GDM1 (cell line): ENCODE data around the gene SCARB1.

Experiments used
- DNase-seq: peaks from one replicate; lab custom pipeline; 2025; lab: John Stamatoyannopoulos, UW

The SCARB1 gene

DNA sequence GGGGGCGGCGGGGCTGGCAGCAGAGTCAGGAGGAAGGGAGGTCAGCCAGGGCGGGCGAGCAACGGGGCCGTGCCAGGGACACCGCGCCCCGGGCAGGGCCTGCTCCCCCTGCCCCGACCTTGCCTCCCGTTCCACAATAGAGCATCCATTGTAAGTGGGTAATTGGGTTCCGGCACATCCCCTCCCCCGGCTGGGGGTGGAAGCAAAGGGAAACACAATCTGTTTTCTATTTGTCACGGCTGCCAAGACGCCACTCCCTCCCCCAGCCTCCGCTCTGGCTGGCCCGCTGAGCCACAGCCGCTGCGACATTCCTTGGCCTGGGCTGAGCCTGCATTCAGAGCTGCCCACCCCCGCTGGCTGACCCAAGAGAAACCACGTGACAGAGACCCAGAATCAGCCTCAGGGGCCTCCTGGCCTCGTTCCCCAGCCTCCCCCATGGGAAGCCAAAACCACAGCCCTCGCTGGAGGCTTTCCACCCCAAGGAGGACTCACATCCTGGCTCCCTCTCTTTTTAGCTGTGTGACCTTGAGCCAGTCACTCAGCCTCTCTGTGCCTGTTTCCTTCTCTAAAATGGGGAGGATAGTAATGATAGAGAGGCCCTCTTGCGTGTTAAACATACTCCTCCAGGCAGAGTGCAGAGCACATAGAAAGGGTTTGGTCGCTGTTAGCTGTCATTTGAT, 117.6 kb downstream of the SCARB1 start:
- DNase-seq = peak; percentile 36

DNA sequence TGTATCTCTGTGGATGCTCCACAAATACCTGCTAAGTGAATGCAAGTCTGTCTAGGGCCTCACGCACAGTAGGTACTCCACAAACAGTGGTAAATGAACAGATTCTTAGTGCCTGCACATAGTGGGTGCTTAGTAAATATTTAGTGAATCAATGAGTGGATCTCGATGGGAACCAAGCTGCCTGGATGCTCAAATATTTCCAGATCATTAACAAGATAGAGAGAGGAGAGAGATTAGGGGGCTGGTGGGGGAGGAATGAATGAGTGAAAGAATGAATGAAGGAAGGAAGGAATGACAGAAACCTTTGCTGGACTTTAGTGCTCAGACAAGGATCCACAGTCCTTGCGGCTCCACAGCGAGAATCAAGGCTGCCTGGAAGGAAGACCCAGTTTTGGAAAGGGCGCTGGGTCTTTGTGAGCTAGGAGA, 118.2 kb downstream of the SCARB1 start:
- DNase-seq = no peak

DNA sequence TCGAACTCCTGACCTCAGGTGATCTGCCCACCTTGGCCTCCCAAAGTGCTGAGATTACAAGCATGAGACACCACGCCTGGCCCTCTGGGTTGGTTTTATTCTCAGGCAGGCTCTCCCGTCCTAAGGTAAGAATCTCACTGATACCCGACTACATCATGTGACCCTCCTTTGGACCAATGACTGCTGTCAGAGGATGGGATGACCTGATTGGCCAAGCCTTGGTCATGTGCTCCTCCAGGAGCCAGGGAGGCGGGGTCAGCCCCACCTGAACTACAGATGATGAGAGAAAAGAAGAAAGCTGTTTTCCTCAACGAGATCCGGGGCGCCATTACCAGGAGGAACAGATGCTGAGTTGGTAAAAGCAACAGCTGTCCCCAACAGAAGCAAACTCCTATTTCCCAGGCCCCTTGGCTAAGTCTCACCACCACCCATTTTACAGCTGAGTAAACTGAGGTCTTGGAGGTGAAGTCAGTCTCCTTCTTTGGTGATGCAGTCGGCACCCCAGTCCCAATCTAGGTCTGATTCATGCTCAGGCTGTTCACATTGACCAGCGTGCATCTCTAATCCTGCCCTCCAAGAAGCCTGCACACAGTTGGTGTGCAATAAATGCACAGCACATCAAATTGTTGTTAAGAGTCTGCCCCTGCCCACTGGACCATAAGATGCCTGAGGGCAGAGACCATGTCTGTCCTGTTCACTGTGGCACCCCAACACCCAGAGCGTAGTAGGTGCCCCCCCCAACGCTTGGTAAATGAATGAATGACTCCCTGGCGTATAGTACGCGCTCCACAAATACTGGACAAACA, 118.8 kb downstream of the SCARB1 start:
- no peak for DNase-seq

DNA sequence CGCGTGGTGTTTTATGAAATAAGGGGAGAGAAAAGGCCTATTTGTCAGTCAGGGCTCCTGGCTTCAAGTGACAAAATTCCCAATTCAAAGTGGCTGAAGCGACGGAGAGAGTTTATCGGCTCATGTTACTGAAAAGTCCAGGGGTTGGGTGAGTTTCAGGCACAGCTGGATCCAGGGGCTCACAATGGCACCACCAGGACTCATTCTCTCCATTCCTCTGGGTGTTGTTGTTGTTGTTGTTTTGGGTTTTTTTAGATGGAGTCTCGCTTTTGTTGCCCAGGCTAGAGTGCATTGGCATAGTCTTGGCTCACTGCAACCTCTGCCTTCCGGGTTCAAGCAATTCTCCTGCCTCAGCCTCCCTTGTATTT, 119.4 kb downstream of the SCARB1 start:
- no peak for DNase-seq

DNA sequence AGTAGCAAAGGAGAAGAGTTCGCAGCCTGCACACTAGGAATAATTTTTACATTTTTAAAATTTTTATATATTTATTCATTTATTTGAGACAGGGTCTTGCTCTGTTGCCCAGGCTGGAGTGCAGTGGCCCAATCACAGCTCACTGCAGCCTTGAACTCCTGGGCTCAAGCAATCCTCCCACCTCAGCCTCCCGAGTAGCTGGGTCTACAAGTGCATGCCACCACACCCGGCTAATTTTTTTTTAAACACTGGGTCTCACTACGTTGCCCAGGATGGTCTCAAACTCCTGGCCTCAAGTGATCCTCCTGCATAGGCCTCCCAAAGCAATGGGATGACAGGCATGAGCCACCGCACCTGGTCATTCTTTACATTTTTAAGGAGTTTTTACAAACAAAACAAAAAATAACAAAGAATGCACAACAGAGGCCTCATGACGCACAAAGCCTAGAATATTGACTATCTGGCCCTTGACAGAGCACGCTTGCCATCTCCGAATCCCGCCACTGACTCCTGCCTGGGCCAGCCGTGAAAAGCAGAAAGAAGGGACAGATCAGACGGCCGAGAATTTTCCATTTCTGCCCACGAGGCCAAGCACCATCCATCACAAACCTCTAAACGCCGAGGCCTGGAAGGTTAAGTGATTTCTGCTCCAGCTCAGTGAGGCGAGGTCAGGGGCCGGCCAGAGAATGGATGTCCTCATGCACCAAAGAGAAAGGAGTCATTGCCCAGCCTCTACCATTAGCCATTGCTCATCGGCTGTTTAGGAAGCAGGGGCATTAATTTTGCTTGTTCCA, 120.0 kb downstream of the SCARB1 start:
- DNase-seq = no peak

DNA sequence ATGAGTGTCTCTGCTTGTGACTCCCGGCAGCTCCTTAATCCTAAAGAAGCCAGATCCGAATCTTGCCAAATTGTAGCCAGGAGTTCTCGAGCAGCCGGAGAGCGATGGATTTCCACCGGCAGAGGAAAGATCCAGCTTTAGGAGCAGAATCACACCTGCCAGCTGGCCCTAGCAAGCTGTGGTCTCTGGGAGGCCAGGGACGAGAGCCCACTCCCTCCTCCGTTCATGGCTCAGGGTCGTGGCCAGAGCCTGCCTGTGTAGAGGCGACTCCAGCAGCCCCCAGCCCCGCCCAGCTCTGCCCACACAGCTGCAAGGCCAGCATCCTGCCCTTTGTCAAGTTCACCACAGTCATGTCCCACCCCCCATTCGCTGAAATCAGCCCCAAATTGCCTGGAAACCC, 121.0 kb downstream of the SCARB1 start:
- no peak for DNase-seq

DNA sequence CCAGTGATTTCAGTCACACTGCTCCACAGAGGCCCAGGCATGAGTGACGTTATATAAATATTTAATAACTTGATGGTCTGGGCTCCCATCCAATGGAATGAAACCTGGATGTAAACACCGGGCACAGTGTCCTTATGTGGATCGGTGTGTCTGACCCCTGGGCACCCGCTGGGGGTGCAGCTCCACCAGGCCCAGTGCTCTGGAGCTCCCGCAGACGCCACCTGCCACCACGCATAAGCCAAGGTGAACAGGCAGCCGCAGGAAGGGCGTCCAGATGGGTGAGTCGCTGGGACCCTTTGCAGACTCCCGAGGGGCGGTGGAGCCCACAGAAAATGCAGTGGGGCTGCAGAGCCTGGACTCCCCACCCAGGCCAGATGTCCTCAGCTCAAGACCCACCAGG, 121.6 kb downstream of the SCARB1 start:
- DNase-seq = no peak

DNA sequence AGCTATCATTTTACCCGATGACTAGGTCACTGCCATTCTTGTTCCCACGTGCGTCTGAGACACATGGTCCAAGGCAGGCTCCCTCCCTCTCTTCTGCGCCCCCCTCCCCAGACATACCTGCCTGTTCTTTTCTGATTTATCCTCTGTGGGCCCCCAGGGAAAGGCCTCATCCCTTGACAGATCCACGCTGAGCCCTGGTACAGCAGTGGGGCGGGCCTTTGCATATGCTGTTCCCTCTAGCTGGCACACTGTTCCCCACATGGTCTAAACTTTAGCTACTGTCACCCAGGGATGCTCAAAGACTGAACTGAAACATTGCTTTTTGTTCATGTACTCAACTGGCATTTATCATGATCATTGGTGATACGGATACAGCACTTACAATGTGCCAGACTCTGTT, 122.5 kb downstream of the SCARB1 start:
- no peak for DNase-seq

DNA sequence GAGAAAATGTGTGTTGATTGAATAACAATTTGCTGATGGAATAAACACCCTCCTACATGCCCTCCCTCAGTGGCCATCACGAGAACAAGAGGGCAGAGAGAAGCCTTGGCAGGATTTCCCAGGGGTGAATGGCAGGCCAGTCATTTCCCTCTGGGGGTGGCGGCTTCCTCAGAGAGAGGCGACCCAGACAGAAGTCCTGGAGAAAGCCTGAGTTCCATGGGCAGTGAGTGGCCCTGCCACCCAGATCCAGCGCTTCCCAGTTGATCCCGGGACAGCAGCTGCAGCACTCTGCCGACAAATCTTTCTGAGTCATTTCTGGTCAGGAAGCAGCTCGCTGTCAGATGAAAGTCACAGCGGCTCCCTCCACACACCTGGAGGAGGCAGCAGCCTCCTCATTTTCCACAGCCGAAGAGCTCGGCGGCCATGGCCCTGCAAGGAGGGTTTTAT, 123.0 kb downstream of the SCARB1 start:
- no peak for DNase-seq

DNA sequence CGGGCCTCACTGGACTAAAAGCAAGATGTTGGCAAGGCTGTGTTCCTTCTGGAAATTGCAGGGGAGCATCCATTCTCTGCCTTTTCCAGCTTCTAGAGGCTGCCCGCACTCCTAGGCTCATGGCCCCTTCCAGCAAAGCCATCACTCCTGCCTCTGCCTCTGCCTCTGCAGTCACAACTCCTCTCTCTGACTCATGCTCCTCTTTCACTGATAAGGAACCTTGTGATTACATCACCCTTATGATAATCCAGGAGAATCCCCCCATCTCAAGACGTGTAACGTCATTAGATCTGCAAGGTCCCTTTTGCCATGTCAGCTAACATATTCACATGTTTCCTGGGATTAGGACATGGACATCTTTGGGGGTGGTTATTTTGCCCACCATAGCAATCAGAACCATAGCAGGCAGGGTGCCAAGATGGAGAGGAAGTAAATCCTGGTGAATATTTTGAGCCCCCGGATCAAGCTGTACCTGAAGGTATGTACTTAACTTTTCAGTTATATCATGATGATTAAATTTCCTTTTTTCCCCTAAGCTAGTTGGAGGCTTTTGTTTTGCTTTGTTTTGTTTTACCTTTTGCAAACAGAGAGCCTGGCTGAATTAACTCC, 123.6 kb downstream of the SCARB1 start:
- DNase-seq = no peak

DNA sequence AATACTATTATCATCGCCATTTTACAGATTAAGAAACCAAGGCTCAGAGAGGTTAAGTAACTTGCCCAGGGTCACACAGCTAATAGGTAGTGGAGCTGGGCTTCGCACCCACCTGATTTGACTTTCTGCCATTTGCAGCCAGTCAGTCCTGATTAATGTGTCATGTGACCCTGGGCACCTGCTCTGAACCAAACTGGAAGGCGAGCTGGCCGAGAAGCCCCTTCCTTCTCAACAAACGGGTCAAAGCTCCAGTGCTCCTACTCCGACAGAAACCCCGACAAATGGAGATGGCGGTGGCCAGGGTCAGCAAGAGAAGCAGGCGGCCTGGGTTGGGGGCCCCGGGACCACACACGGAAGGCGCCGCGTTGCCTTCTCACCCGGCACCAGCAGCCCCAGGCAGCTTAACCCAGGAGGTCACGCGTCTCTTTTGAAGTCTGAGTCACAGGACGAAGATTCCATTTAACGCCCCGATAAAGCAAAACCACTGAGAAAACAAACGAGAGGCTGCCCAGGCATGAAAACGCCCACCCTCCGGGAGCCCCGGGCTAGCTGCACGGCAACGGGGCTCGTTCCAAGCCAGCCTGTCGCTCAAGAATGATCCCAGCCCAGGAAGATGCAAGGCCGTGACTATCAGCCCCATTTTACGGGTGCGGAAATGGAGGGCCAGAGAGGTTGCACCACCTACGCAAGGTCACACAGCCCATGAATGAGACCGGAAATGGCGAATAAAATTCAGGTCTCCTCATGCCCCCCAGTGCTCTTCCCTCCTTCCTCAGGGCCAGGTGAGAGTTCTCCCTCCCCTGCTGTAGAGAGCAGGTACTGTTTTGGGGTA, 124.8 kb downstream of the SCARB1 start:
- DNase-seq = no peak

DNA sequence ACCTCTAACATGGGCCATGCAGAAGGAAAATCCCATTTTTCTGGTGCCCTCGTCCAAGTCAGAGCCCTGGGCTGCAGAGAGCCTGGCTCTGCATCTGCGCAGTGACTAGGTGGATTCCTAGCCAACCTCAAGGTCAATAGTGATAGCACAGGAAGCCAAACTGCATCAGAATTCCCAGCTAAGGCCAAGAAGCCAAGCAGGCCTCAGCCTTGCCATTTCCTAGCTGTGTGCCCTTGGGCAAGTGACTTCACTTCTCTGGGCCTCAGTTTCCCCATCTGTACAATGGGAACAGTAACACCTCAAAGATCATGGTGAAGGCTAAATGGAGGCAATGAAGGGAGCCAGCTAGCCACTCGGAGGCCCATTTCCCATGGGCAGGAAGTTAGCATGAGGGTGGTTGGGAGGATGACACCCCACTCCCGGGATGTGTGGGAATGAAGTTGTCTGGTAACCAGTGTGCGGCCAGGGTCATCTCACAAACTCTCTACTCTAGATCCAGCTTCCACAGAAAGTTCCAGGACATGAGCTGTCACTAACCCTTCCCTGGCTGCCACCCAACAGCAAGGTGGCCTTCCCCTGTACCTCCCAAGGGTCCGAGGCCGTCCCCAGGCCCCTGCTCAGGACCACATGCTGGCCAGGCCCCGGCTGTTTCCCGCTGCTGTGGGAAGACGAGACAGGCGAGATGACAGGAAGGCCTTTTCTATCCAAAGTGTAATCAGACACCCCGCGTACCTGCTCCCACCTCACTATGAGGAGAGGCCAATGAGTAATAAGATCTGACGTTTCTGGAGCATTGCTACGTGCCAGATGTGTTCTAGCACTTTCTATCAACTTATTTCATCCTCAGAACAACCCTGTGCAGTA, 125.7 kb downstream of the SCARB1 start:
- no peak for DNase-seq

DNA sequence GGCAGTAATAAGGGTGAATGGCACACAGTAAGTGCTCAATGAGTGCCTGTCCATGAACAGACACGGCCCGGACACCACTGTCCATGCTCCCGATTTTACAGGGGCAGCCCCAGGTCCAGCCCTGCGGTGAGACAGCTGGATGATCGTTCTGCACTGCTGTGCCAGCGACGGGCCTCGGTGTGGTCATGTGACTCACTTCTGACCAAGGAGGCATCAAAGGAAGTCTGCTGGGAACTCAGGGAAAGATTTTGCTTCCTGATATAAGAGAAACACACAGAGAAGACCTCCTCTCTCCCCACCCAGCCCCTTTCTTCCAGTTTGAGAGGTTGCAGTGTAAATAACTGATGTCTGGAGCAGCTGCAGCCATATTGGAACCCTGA, 126.6 kb downstream of the SCARB1 start:
- no peak for DNase-seq

DNA sequence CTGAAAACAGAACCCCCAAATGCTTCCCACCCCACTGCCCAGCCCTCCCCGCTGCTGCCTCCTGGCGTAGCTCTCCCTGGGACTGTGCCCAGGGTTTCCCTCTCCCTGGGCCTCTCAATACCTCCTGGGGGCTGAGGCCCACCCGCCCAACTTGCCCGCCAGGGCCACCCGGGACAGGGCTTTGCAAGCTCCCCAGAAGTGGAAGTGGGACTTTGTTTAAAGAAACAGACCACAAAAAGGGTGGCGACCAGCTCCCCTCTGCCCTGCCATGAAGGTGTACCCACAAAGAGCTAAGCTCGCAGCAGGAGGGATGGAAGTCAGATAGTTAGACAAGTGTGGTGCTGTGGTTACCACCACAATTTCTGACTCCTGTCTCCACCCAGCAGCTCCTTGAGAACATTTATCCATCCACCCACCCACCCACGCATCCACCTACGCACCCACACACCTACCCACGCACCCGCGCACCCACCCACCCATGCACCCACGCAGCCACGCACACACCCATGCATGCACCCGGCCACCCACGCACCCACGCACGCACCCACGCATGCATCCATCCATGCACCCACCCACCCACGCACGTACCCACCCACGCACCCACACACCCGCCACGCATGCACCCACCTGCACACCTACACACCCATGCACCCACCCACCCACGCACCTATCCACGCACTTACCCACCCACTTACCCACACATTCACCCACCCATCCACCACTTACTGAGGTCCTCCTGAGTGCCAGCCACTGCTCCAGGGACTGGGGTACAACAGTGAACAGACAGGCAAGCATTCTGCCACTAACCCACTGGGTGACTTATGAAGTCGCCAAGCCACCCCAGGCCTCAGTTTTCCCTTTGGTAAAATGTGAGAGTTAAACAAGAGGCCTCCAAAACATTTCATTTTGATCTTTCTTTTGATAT, 127.3 kb downstream of the SCARB1 start:
- no peak for DNase-seq

DNA sequence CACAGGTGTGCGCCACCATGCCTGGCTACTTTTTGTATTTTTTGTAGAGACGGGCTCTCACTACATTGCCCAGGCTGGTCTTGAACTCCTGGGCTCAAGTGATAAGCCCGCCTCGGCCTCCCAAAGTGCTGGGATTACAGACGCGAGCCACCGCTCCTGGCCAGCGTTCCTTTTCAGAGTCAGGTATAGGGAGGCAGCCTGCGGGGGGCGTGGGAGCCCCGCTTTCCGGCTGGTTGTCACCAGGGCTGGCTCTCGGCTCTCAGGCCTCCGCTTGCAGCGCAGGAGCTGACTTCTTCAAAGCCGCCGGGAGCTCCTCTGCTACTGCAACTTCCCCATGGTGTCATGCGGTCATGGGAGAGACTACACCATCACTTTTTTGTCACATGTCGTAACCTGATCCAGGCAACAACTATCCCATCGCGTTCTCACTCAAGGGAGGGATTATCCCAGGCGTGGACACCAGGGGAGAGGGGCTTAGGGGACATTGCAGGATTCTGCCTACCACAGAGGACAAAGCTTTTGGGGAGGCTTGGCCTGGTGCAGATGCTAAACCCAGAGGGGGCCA, 129.4 kb downstream of the SCARB1 start:
- peak; percentile 78 for DNase-seq

DNA sequence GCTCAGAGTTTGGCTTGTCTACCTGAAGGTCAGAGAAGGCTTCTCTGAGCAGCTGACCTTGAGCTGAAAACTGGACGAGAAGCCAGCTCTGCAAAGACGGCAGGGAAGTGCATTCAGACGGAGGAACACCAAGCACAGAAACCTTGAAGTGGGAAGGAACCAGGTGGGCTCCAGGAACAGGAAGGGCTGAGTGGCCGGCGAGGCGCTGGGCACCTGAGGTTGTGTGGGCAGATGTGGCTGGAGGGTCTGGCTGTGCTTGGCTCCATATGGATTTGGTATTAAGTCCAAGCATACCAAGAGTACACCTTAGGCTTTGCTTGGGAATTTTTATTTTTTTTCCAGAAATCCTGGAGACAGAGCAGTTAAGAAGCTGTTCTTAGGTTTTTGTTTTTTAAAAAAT, 130.6 kb downstream of the SCARB1 start:
- DNase-seq = no peak

DNA sequence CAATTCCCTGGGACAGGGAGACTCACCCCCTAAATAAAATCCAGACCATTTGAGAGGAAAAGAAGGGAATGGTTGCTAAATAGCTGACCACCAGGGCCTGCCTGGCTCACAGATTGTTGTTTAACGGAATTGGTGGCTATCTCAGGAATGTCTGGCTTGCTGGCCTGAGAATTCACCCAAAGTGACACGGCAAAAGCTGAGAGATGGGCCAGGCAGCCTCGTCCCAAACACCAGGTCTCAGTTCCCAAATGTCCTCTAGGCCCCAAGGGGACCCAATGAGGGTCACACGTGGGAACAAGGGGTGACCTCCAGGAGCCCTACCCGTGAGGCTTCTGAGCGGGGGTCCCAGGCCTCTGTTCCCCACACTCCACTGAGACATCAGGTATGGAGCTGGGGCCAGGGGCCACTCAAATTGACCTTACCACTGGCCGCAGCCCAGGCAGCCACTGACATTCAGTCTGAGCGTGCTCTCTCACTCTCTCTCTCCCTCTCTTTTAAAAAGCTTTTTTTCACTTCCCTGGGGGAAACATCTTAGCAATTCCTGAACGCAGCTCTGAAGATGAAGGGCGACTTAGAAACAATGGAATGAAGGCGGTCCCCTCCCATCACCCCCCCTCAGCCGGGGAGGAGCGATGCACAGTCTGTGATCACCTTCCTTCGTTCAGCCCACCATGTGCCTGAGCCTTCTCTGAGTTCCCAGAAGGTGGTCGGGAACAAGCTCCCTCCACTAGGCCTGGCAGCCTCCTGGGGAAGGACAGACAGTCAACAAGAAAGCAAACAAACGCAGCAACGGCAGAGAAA, 131.2 kb downstream of the SCARB1 start:
- DNase-seq = no peak

DNA sequence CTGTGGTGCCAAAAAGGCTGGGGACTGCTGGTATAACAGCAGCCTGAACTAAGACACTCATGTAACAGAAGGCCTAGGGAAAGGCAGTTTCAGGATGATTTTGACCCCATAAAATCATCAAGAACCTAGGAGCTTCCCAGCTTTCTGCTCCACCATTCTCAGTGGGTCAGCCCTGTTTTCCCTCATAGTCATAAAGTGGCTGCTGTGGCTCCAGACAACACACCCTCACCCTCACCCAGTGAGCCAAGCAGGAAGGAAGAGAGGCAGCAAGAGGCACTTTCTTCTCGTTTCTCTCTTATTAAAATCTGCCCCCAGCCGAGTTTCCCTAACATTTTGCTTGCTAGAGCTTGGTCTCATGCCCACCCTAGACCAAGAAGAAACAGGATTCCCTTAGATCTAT, 131.8 kb downstream of the SCARB1 start:
- DNase-seq = no peak
